HG03354 (cell line): ENCODE results near the gene CPAMD8.

Experiments used
- ATAC-seq: cut with Tn5 transposase; IDR thresholded peaks from one replicate; pipeline ENCODE4 v1.9.1; 2021; ENCODE audit warnings: mild to moderate bottlenecking; ENCODE audit not compliant: unreplicated experiment, poor library complexity, severe bottlenecking

CPAMD8 gene

GRCh38 chr19:16899566-16900075, 127.0 kb downstream of the CPAMD8 start:
- no peak for ATAC-seq

- no peak for ATAC-seq
Measured at GRCh38 chr19:16898361-16899015, 128.1 kb downstream of the CPAMD8 start.

GRCh38 chr19:16897856-16898161, 128.8 kb downstream of the CPAMD8 start:
- peak; percentile 4 for ATAC-seq

- ATAC-seq, result peak; percentile 49
Measured at GRCh38 chr19:16897029-16897855, 129.4 kb downstream of the CPAMD8 start.

- peak; percentile 4 for ATAC-seq
Measured at GRCh38 chr19:16896146-16897028, 130.2 kb downstream of the CPAMD8 start.

- ATAC-seq, result no peak
Measured at GRCh38 chr19:16895467-16896145, 131.0 kb downstream of the CPAMD8 start.

- ATAC-seq, result no peak
Measured at GRCh38 chr19:16894080-16894479, 132.5 kb downstream of the CPAMD8 start.

- no peak for ATAC-seq
Measured at GRCh38 chr19:16893686-16893989, 133.0 kb downstream of the CPAMD8 start.

GRCh38 chr19:16892868-16893685, 133.5 kb downstream of the CPAMD8 start:
- peak; percentile 39 for ATAC-seq

GRCh38 chr19:16892436-16892835, 134.2 kb downstream of the CPAMD8 start:
- ATAC-seq, result no peak

- no peak for ATAC-seq
Measured at GRCh38 chr19:16891696-16892382, 134.8 kb downstream of the CPAMD8 start.

GRCh38 chr19:16890461-16891184, 136.0 kb downstream of the CPAMD8 start:
- ATAC-seq, result no peak

GRCh38 chr19:16889883-16890460, 136.6 kb downstream of the CPAMD8 start:
- ATAC-seq, result no peak

GRCh38 chr19:16889366-16889882, 137.2 kb downstream of the CPAMD8 start:
- no peak for ATAC-seq

GRCh38 chr19:16888629-16889365, 137.8 kb downstream of the CPAMD8 start, which contains the start of gene F2RL3:
Gene F2RL3, plus strand, starts transcription at chr19:16888999. Its CDS starts 191 bp downstream, at chr19:16889190.
- peak; percentile 45 for ATAC-seq
